Retinal pigment epithelial cell (primary cell): Measurements from ENCODE around the gene LSS.
A peak's percentile ranks its signal among the peaks of the same experiment; 100 is the strongest.

Source experiments
- DNase-seq: peaks from one replicate; pipeline ENCODE4 v3.0.0-alpha.2; 2010; ENCODE audit warnings: low read depth
- H3K4me3 ChIP-seq: 2 replicates; pipeline ENCODE4 v1.5.1; 2011; ENCODE audit warnings: mild to moderate bottlenecking, low read length, control low read depth, moderate library complexity
- CTCF ChIP-seq: conservative IDR thresholded peaks from 2 replicates; pipeline ENCODE4 v1.5.1; 2011; ENCODE audit warnings: low read depth, low read length, control low read depth, inconsistent platforms

Gene LSS

GRCh38 chr21:46239817-46240325, 11.3 kb upstream of the LSS start:
- no peak overlapping the region for H3K4me3 ChIP-seq
- TF ChIP-seq CTCF = no peak
- no peak for DNase-seq

GRCh38 chr21:46237474-46237873, 8.9 kb upstream of the LSS start:
- no peak for TF ChIP-seq CTCF
- DNase-seq = no peak
- H3K4me3 ChIP-seq = no peak overlapping the region

- DNase-seq = no peak
- no peak overlapping the region for H3K4me3 ChIP-seq
- no peak for TF ChIP-seq CTCF
Observed at GRCh38 chr21:46234436-46234950, 5.9 kb upstream of the LSS start.

GRCh38 chr21:46229923-46230260, 1.3 kb upstream of the LSS start:
- no peak for DNase-seq
- TF ChIP-seq CTCF = no peak
- H3K4me3 ChIP-seq = peak overlapping the region; percentile 65

- DNase-seq = no peak
- TF ChIP-seq CTCF = peak; percentile 51
- H3K4me3 ChIP-seq = peak overlapping the region; percentile 65
Observed at GRCh38 chr21:46229133-46229922, 754 bp upstream of the LSS start.

GRCh38 chr21:46227811-46228344, 696 bp downstream of the LSS start:
- DNase-seq = no peak
- TF ChIP-seq CTCF = no peak
- peak overlapping the region; percentile 88 for H3K4me3 ChIP-seq

GRCh38 chr21:46226920-46227599, 1.5 kb downstream of the LSS start:
- H3K4me3 ChIP-seq = peak overlapping the region; percentile 88
- peak; percentile 31 for DNase-seq
- TF ChIP-seq CTCF = no peak
